Uterus (tissue), 4 donors: ENCODE results near the gene FIBIN. TPM values are rescaled to one million over a fixed set of nuclear protein-coding genes. Genes with fewer than 3 reads are reported as not detected.

Experiments
- DNase-seq, 2 donors: peaks; one replicate each; pipeline ENCODE4 v3.0.0-alpha.2; 2019 to 2020
- H3K27ac ChIP-seq, 2 donors: fragments of 200-600 bp; sonication (generic); 1 replicate in 1 of 2; 2 replicates in 1 of 2; pipeline ENCODE4 v1.5.1; 2016 to 2018
- H3K27me3 ChIP-seq, 2 donors: fragments of 200-600 bp; sonication (generic); one replicate each; pipeline ENCODE4 v1.5.1; 2018 to 2019; ENCODE audit warnings: control low read depth in 1 of 2
- H3K36me3 ChIP-seq, 2 donors: fragments of 200-600 bp; sonication (generic); one replicate each; pipeline ENCODE4 v1.5.1; 2019; ENCODE audit warnings: control low read depth in 1 of 2
- H3K4me1 ChIP-seq, 2 donors: fragments of 200-600 bp; sonication (generic); one replicate each; pipeline ENCODE4 v1.5.1; 2018 to 2019; ENCODE audit warnings: control low read depth in 1 of 2
- H3K4me3 ChIP-seq, 2 donors: fragments of 200-600 bp; sonication (generic); 1 replicate in 1 of 2; 2 replicates in 1 of 2; pipeline ENCODE4 v1.5.1; 2018 to 2019; ENCODE audit warnings: mild to moderate bottlenecking in 1 of 2
- H3K9me3 ChIP-seq, 2 donors: fragments of 200-600 bp; sonication (generic); one replicate each; pipeline ENCODE4 v1.5.1; 2019; ENCODE audit warnings: control low read depth in 1 of 2
- POLR2A ChIP-seq, 2 donors: fragments of 450-650 bp; IDR thresholded peaks; one replicate each; pipeline ENCODE4 v1.6.1; 2016; ENCODE audit warnings: antibody characterized with exemption in 2 of 2, mild to moderate bottlenecking in 1 of 2, moderate library complexity in 1 of 2
- intact Hi-C: fragments of 100-400 bp; cut with DNase I; formaldehyde crosslinking; loops from one replicate; pipeline ENCODE4 v1.15.1; 2023; ENCODE audit warnings: low total_unique reads
- total RNA-seq, 4 donors: library from RNA; depleted of rRNA in 3 of 4; stranded (reverse); fragments of >200 nt in 3 of 4; gene quantifications; one replicate each; pipeline versions ENCODE4 v1.1.0 to v1.2.4, GENCODE V29; 2014 to 2023
- TF ChIP-seq, protein P1 (sequence below), 4 experiments: fragments of 200-600 bp in 2 of 4; fragments of 450-650 bp in 2 of 4; sonication (generic) in 2 of 4; IDR thresholded peaks; one replicate each; pipeline ENCODE4 v1.5.1; 2016 to 2019; ENCODE audit warnings: antibody characterized with exemption in 4 of 4, mild to moderate bottlenecking in 2 of 4, moderate library complexity in 1 of 4
- donor health status: DM: yes; HTN: yes; CAD: no.

FIBIN gene
- total RNA-seq, 4 donors from 2014 or later, result 6.8 to 40.3 (median 14.6) TPM

DNA sequence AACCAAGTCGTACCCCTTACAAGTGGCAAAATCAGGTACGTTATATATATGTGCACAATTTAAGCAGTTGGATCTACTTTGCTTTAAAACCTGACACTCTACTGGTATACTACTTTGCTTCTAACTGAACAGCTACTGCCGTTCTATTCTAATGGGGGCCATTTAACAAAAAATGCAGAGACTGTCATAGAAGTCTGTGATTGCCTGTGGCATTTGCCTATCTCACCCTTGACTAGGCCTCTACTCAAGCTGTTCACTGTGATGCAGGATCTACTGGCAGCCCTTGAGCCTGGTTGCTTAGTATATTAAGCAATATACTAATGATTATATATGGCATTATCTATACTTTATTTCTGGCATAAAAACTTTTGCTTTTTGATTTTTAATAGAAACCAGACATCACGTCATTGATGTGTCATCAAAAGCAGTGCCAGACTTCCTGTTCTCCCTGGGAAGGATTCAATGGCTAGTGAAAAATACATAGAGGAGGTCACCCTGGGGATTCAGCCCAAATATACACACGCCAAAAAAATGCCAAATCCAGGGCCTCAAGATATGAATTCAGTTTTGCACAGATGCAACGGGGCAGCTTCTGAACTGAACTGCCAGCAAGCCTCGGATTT is 40.0 kb upstream of the FIBIN start:
- H3K27ac ChIP-seq, result no peak overlapping the region
- no peaks in the 10 kb centered on the region for H3K9me3 ChIP-seq
- TF ChIP-seq, protein P1, sequence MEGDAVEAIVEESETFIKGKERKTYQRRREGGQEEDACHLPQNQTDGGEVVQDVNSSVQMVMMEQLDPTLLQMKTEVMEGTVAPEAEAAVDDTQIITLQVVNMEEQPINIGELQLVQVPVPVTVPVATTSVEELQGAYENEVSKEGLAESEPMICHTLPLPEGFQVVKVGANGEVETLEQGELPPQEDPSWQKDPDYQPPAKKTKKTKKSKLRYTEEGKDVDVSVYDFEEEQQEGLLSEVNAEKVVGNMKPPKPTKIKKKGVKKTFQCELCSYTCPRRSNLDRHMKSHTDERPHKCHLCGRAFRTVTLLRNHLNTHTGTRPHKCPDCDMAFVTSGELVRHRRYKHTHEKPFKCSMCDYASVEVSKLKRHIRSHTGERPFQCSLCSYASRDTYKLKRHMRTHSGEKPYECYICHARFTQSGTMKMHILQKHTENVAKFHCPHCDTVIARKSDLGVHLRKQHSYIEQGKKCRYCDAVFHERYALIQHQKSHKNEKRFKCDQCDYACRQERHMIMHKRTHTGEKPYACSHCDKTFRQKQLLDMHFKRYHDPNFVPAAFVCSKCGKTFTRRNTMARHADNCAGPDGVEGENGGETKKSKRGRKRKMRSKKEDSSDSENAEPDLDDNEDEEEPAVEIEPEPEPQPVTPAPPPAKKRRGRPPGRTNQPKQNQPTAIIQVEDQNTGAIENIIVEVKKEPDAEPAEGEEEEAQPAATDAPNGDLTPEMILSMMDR (IDR thresholded peaks at IDR 0.05), result no peak
- TF ChIP-seq POLR2A (IDR thresholded peaks at IDR 0.05), result no peak
- no peaks in the 10 kb centered on the region for H3K4me1 ChIP-seq
- intact Hi-C loops, result no loop called here
- no peak overlapping the region for H3K4me3 ChIP-seq
- DNase-seq, result no peak
- H3K36me3 ChIP-seq, result no peaks in the 10 kb centered on the region
- H3K27me3 ChIP-seq, result no peaks in the 10 kb centered on the region

DNA sequence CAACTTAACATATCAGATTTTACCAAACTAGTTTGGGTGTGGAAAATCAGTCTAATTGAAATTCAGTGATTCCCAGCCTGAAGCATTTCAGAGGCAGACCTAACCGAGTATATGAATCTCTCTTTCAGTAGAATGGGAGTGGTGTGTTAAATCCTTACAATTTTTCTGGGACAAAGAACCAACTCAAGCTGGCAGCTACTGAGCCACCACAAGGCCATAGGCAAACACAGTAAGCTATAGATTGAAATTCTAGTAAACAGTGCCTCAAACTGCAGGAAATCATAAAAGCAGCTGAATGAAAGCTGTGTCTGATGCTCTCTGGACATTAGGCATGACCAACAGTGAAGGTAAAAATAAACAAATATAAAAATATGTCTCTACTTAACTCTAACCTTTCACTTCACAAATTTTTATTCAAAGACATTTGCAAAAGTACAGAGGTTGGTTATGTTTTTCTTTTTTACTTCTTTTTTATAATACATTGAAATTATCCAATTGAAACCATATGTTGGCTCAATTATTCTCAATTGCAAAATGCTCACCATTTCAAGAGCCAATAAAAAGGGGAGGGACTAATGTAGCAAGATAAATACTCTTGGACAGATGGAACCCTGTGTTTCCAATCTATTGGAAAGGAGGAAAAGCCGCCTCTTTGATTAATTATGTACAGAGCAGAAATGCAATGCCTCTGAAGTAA is 35.8 kb upstream of the FIBIN start:
- no peaks in the 10 kb centered on the region for H3K27me3 ChIP-seq
- intact Hi-C loops, result no loop called here
- no peaks in the 10 kb centered on the region for H3K9me3 ChIP-seq
- DNase-seq, result no peak
- H3K27ac ChIP-seq, result no peak overlapping the region
- H3K4me1 ChIP-seq, result no peaks in the 10 kb centered on the region
- TF ChIP-seq, protein P1 (IDR thresholded peaks at IDR 0.05), result no peak
- no peak for TF ChIP-seq POLR2A (IDR thresholded peaks at IDR 0.05)
- no peaks in the 10 kb centered on the region for H3K36me3 ChIP-seq
- H3K4me3 ChIP-seq, result no peak overlapping the region

DNA sequence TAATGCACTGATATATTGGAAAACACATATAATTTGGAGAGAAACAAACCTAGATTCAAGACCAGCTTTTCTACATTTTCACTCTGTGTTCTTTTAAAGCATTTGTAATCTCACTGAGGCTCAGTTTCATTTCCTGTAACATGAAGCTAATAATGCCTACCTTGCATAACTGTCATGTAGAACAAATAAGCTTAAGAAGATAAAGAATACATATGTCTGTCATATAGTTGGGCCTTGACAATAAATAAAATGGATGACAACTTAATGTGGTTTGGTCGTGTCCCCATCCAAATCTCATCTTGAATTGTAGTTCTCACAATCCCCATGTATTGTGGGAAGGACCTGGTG is 35.2 kb upstream of the FIBIN start:
- intact Hi-C loops, result no loop called here
- Histone ChIP-seq H3K27me3 (no peaks in the 10 kb centered on the region), H3K36me3 (no peaks in the 10 kb centered on the region), H3K4me3 (no peak overlapping the region), H3K4me1 (no peaks in the 10 kb centered on the region), H3K9me3 (no peaks in the 10 kb centered on the region), H3K27ac (no peak overlapping the region)
- no peak for DNase-seq
- TF ChIP-seq, protein P1 (IDR thresholded peaks at IDR 0.05), result no peak
- TF ChIP-seq POLR2A (IDR thresholded peaks at IDR 0.05), result no peak

DNA sequence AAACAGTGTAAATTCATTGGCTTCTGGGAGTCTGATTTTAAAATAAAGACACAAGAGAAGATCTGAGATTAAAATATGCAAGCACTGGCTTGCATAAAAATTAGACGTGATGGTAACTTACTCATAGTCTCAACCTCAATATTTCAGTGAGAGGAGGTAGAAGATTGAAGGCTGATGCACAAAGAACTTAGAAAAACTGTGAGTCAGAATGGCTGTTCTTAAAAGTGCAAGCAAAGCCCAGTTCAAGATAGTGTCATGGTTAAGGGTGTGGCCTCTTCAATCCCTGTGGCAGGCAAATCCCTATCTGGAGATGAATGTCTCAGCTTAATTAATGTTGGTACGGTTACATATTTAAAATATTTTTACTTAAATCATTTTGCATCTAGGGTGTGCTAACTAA is 33.6 kb upstream of the FIBIN start:
- H3K36me3 ChIP-seq, result no peaks in the 10 kb centered on the region
- DNase-seq, result no peak
- no peak for TF ChIP-seq POLR2A (IDR thresholded peaks at IDR 0.05)
- TF ChIP-seq, protein P1 (IDR thresholded peaks at IDR 0.05), result no peak
- intact Hi-C loops, result no loop called here
- no peaks in the 10 kb centered on the region for H3K27me3 ChIP-seq
- no peak overlapping the region for H3K4me3 ChIP-seq
- no peaks in the 10 kb centered on the region for H3K9me3 ChIP-seq
- H3K27ac ChIP-seq, result no peak overlapping the region
- H3K4me1 ChIP-seq, result no peaks in the 10 kb centered on the region

DNA sequence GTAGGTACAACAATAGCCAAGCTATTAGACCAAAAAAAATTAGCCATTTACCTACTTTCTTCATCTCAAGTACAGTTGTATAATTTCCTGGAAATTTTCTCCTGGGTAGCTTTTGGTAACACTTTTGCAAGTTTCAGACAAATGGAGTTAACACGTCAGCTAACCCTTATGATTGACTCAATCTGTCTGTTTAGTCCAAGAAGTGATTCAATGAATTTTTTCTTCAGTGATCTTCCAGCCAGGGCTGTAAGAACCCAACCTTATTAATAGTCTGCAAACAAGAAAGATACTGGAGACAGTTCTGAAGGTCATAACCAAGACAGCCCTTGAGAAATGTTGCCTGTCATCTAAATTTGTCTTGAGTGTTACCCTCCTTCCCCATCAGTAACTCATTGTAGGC is 30.1 kb upstream of the FIBIN start:
- H3K4me1 ChIP-seq, result no peaks in the 10 kb centered on the region
- no peaks in the 10 kb centered on the region for H3K9me3 ChIP-seq
- TF ChIP-seq, protein P1 (IDR thresholded peaks at IDR 0.05), result no peak
- no peak for TF ChIP-seq POLR2A (IDR thresholded peaks at IDR 0.05)
- no peak overlapping the region for H3K4me3 ChIP-seq
- peak overlapping the region; percentile 32 to 45 for H3K27ac ChIP-seq
- no peaks in the 10 kb centered on the region for H3K27me3 ChIP-seq
- no peak for DNase-seq
- intact Hi-C loops, result no loop called here
- H3K36me3 ChIP-seq, result no peaks in the 10 kb centered on the region
